ENCODE measurements around the gene SMARCAD1. TPM values are rescaled to one million over a fixed set of nuclear protein-coding genes. Genes with fewer than 3 reads are reported as not detected.

Gene SMARCAD1
- total and polyA plus RNA-seq, 9 of the 15 experiments (the other 6 are each of a cell fraction or from before 2014, with no cell fraction given): 11.2 to 52.2 (median 34.6) TPM

- TF ChIP-seq, protein P1, sequence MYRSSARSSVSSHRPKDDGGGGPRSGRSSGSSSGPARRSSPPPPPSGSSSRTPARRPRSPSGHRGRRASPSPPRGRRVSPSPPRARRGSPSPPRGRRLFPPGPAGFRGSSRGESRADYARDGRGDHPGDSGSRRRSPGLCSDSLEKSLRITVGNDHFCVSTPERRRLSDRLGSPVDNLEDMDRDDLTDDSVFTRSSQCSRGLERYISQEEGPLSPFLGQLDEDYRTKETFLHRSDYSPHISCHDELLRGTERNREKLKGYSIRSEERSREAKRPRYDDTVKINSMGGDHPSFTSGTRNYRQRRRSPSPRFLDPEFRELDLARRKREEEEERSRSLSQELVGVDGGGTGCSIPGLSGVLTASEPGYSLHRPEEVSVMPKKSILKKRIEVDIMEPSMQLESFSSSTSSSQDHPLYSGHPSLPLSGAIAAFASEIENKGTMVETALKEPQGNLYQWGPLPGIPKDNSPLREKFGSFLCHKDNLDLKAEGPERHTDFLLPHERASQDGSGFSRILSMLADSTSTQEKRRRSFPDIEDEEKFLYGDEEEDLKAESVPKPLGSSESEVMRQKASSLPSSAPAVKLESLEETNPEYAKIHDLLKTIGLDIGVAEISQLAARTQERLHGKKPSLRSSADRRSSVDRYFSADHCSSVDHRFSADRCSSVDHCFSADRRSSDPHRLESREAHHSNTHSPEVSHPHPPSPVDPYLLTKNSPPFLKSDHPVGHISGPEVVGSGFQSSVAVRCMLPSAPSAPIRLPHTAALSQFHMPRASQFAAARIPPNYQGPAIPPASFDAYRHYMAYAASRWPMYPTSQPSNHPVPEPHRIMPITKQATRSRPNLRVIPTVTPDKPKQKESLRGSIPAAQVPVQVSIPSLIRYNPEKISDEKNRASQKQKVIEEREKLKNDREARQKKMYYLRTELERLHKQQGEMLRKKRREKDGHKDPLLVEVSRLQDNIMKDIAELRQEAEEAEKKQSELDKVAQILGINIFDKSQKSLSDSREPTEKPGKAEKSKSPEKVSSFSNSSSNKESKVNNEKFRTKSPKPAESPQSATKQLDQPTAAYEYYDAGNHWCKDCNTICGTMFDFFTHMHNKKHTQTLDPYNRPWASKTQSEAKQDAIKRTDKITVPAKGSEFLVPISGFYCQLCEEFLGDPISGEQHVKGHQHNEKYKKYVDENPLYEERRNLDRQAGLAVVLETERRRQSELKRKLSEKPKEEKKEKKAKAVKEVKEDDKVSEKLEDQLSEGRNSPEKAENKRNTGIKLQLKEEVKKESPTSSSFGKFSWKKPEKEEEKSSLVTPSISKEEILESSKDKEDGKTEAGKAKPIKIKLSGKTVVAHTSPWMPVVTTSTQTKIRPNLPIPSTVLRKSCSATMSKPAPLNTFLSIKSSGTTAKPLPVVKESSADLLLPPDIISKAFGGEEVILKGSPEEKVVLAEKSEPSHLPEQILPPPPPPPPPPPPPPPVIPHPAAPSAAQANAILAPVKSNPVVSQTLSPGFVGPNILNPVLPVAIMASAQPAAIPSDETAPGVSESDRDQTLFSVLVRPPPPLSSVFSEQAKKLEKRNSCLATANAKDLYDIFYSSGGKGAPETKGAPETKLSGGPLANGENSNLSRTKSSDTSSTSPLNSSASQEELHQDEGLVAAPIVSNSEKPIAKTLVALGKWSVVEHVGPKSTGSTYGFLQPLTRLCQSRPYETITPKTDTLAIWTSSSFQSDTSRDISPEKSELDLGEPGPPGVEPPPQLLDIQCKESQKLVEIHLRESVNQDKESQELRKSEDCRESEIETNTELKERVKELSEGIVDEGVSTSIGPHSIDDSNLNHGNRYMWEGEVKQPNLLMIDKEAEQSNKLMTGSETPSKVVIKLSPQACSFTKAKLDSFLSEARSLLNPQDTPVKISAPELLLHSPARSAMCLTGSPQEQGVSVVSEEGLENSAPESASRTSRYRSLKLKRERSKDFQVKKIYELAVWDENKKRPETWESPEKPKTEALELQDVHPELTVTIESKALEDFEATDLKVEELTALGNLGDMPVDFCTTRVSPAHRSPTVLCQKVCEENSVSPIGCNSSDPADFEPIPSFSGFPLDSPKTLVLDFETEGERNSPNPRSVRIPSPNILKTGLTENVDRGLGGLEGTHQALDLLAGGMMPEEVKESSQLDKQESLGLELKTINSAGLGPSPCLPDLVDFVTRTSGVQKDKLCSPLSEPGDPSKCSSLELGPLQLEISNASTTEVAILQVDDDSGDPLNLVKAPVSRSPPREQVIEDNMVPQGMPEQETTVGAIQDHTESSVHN (IDR thresholded peaks at IDR 0.05; ENCODE audit: borderline replicate concordance in 1 of 2, low read depth in 1 of 2): no peak
- no peak for TF ChIP-seq NR2C1 (IDR thresholded peaks at IDR 0.05)
- no peak for TF ChIP-seq NR2C1 (tag; IDR thresholded peaks at IDR 0.05)
- TF ChIP-seq, protein P2, sequence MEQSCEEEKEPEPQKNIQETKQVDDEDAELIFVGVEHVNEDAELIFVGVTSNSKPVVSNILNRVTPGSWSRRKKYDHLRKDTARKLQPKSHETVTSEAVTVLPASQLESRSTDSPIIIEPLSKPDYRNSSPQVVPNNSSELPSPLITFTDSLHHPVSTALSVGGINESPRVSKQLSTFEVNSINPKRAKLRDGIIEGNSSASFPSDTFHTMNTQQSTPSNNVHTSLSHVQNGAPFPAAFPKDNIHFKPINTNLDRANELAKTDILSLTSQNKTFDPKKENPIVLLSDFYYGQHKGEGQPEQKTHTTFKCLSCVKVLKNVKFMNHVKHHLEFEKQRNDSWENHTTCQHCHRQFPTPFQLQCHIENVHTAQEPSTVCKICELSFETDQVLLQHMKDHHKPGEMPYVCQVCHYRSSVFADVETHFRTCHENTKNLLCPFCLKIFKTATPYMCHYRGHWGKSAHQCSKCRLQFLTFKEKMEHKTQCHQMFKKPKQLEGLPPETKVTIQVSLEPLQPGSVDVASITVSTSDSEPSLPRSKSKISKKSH (CRISPR knock-in tag; IDR thresholded peaks at IDR 0.05): no peak
- TF ChIP-seq CREBBP (IDR thresholded peaks at IDR 0.05; ENCODE audit: low read depth, low read length): no peak
- no peak for TF ChIP-seq TBL1XR1 (IDR thresholded peaks at IDR 0.05; ENCODE audit: low read length in 2 of 2)
- no peak for TF ChIP-seq MAZ (CRISPR knock-in tag; conservative IDR thresholded peaks at IDR 0.05 in 1 of 2, IDR thresholded peaks at IDR 0.05 in 1 of 2)
- TF ChIP-seq, protein P3, sequence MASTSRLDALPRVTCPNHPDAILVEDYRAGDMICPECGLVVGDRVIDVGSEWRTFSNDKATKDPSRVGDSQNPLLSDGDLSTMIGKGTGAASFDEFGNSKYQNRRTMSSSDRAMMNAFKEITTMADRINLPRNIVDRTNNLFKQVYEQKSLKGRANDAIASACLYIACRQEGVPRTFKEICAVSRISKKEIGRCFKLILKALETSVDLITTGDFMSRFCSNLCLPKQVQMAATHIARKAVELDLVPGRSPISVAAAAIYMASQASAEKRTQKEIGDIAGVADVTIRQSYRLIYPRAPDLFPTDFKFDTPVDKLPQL (IDR thresholded peaks at IDR 0.05; ENCODE audit: extremely low read depth, insufficient read length): no peak
- TF ChIP-seq CEBPB (tag; IDR thresholded peaks at IDR 0.05): no peak
Observed at GRCh38 chr4:94256144-94256783, 48.6 kb downstream of the SMARCAD1 start (continued).

Measured in K562 (cell line).